Testis (tissue), 3 donors: ENCODE results near the gene ALG8. TPM values are rescaled to one million over a fixed set of nuclear protein-coding genes. Genes with fewer than 3 reads are reported as not detected.

Source experiments
- DNase-seq: peaks from one replicate; pipeline ENCODE4 v3.0.0-alpha.2; 2019
- H3K27ac ChIP-seq, 2 donors: fragments of 200-600 bp; sonication (generic); one replicate each; pipeline ENCODE4 v1.5.1; 2019
- H3K27me3 ChIP-seq: fragments of 200-600 bp; sonication (generic); one replicate; pipeline ENCODE4 v1.5.1; 2019
- H3K36me3 ChIP-seq: fragments of 200-600 bp; sonication (generic); one replicate; pipeline ENCODE4 v1.5.1; 2017; ENCODE audit warnings: low read depth; ENCODE audit errors: missing control alignments
- H3K4me1 ChIP-seq: fragments of 200-600 bp; sonication (generic); one replicate; pipeline ENCODE4 v1.5.1; 2019
- H3K4me3 ChIP-seq, 2 donors: fragments of 200-600 bp; sonication (generic); one replicate each; pipeline ENCODE4 v1.5.1; 2017 to 2019
- H3K9me3 ChIP-seq: fragments of 200-600 bp; sonication (generic); one replicate; pipeline ENCODE4 v1.5.1; 2017
- CTCF ChIP-seq, 3 experiments: fragments of 450-650 bp in 2 of 3; fragments of 200-600 bp in 1 of 3; sonication (generic) in 1 of 3; IDR thresholded peaks; one replicate each; pipeline ENCODE4 v1.5.1; 2016 to 2019; ENCODE audit warnings: antibody characterized with exemption in 3 of 3, mild to moderate bottlenecking in 2 of 3, moderate library complexity in 1 of 3
- POLR2A ChIP-seq: fragments of 450-650 bp; IDR thresholded peaks from one replicate; pipeline ENCODE4 v1.6.1; 2017; ENCODE audit warnings: antibody characterized with exemption, mild to moderate bottlenecking, moderate library complexity
- WGBS, 2 donors: methylation state at CpG; one replicate each; pipeline ENCODE4 v1.1.5; 2018; 5-methylcytosine and 5-hydroxymethylcytosine counted together
- intact Hi-C: fragments of 100-400 bp; cut with DNase I; formaldehyde crosslinking; loops from one replicate; pipeline ENCODE4 v1.15.1; 2023; ENCODE audit warnings: low total_unique reads
- polyA plus RNA-seq: library from polyadenylated mRNA; stranded (reverse); fragments of 350-450 nt; fragmentation: Illumina TruSeq; extraction: RNeasy Lipid Tissue Mini Kit (QIAGEN cat#74804); gene quantifications from one replicate; pipeline ENCODE4 v1.2.3, GENCODE V29; 2014; ENCODE audit warnings: low read depth, low replicate concordance; ENCODE audit not compliant: insufficient read depth
- total RNA-seq, 2 donors: library from RNA; depleted of rRNA; stranded (reverse); fragments of >200 nt; gene quantifications; one replicate each; pipeline ENCODE4 v1.2.3, GENCODE V29; 2016

Gene ALG8
- total and polyA plus RNA-seq, 3 donors from 2014 or later = 61.2 to 115 (median 61.5) TPM

GRCh38 chr11:78070621-78071020, 68.8 kb downstream of the ALG8 start:
- Histone ChIP-seq H3K36me3 (no peaks in the 10 kb centered on the region), H3K4me1 (no peaks in the 10 kb centered on the region), H3K27me3 (no peaks in the 10 kb centered on the region), H3K9me3 (no peaks in the 10 kb centered on the region), H3K4me3 (no peak overlapping the region), H3K27ac (no peak overlapping the region)
- no peak for DNase-seq
- intact Hi-C loops = no loop called here
- TF ChIP-seq POLR2A = no peak
- TF ChIP-seq CTCF (IDR thresholded peaks at IDR 0.05) = no peak
- WGBS, 2 donors = 59 to 75% methylated on average over 2 of the region's 2 CpGs

- Histone ChIP-seq H3K36me3 (no peaks in the 10 kb centered on the region), H3K27me3 (no peaks in the 10 kb centered on the region), H3K9me3 (no peaks in the 10 kb centered on the region), H3K4me3 (no peak overlapping the region), H3K4me1 (no peaks in the 10 kb centered on the region), H3K27ac (no peak overlapping the region)
- WGBS, 2 donors = 61 to 69% methylated on average over 2 of the region's 2 CpGs
- DNase-seq = no peak
- TF ChIP-seq POLR2A = no peak
- no peak for TF ChIP-seq CTCF (IDR thresholded peaks at IDR 0.05)
- intact Hi-C loops = no loop called here
Observed at GRCh38 chr11:78069465-78069864, 70.0 kb downstream of the ALG8 start.

- H3K36me3 ChIP-seq = no peaks in the 10 kb centered on the region
- H3K9me3 ChIP-seq = no peaks in the 10 kb centered on the region
- peaks cover under 1% of the 10 kb centered on the region for H3K4me1 ChIP-seq
- no peak for TF ChIP-seq POLR2A
- TF ChIP-seq CTCF (IDR thresholded peaks at IDR 0.05) = no peak
- no peak for DNase-seq
- H3K27me3 ChIP-seq = no peaks in the 10 kb centered on the region
- H3K4me3 ChIP-seq = no peak overlapping the region
- WGBS, 2 donors = 88 to 89% methylated on average over 4 of the region's 4 CpGs
- intact Hi-C loops = no loop called here
- H3K27ac ChIP-seq = no peak overlapping the region
Observed at GRCh38 chr11:78067704-78068103, 71.7 kb downstream of the ALG8 start.

DNA sequence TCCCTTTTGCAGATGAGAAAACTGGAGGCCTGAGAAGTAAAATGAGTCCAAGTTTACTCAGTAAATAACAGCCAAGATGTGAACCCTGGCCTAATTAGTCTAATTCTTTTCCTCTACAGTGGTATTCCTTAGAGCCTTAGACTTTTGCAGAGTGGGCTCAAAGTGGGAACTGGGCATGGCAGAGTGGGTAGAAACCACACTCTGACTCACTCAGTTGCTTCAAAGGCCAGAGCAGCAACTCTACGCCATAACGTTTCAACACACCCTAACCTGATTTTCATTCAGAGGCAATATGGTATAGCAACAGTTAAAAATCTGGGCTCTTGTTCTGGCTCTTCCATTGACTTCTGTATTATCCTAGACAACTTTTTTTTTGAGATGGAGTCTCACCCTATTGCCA, 73.0 kb downstream of the ALG8 start:
- no peaks in the 10 kb centered on the region for H3K27me3 ChIP-seq
- H3K4me3 ChIP-seq = no peak overlapping the region
- TF ChIP-seq POLR2A (no peak), CTCF (IDR thresholded peaks at IDR 0.05) (no peak)
- H3K36me3 ChIP-seq = no peaks in the 10 kb centered on the region
- intact Hi-C loops = no loop called here
- H3K9me3 ChIP-seq = no peaks in the 10 kb centered on the region
- 75 to 79% methylated on average over 2 of the region's 2 CpGs for WGBS, 2 donors
- no peak for DNase-seq
- peaks cover 6% of the 10 kb centered on the region for H3K4me1 ChIP-seq
- no peak overlapping the region for H3K27ac ChIP-seq

DNA sequence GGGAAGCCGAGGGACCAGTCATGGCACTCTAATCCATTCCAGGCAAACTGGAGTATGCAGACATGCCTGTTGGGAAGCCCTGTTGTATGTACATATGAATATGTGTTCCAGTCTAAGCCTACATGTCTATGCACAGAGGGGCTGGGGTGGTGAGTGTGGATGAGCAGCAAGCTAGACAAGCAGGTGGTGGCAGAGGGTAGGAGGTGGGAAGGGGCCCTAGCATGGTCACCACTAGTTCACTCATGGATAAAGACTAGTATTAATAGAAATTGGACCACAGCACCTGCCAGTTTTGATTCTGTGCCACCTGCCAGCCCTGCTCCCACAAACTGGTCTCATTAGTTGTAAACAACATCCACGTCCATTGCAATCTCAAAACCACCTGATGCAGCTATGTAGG, 74.2 kb downstream of the ALG8 start:
- no peak overlapping the region for H3K4me3 ChIP-seq
- no peaks in the 10 kb centered on the region for H3K36me3 ChIP-seq
- TF ChIP-seq CTCF (IDR thresholded peaks at IDR 0.05) = no peak
- no peak for TF ChIP-seq POLR2A
- DNase-seq = no peak
- intact Hi-C loops = no loop called here
- no peaks in the 10 kb centered on the region for H3K9me3 ChIP-seq
- no peak overlapping the region for H3K27ac ChIP-seq
- H3K4me1 ChIP-seq = peaks cover 12% of the 10 kb centered on the region
- no peaks in the 10 kb centered on the region for H3K27me3 ChIP-seq
- WGBS, 2 donors = 90 to 100% methylated on average over 2 of the region's 2 CpGs
